Measurements from ENCODE around the gene RALGPS1. TPM values are rescaled to one million over a fixed set of nuclear protein-coding genes. Genes with fewer than 3 reads are reported as not detected.

Gene RALGPS1
- total and polyA plus RNA-seq, 2 experiments from 2014 or later, result 13.1 to 22.1 TPM

DNA sequence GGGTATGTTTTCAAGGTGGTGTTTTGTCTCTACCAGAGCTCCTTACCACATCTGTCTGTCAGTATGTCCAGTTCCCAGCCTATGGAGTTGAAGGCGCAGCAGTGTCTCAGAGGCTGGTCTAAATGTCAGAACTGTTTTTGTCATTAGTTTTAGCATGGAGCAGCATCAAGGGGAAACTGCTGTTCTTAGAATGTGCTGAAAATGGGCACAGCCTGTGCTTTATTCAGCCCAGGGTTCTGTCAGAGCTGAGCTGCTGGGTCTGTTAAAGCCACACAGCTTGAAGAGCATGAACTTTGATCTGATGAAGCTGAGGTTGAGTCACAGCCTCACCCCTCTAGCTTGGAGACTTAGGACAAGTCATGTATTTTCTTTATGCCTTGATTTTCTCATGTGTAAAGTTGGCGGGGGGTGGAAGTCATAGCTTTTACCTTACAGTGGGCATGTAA, 71.9 kb downstream of the RALGPS1 start:
- Histone ChIP-seq H3K9me2 (replicated peaks; ENCODE audit: insufficient read depth) (no peaks in the 10 kb centered on the region), H3K4me3 (no peak overlapping the region), H3K79me2 (no peaks in the 10 kb centered on the region), H3K27me3 (no peaks in the 10 kb centered on the region), H3K4me1 (ENCODE audit: insufficient read depth) (peaks cover 8% of the 10 kb centered on the region), H3K4me2 (no peak overlapping the region), H3K9me3 (ENCODE audit: low read depth) (no peaks in the 10 kb centered on the region), H2AFZ (no peak overlapping the region), H3K27ac (peak overlapping the region; percentile 52), H4K20me1 (ENCODE audit: insufficient read depth, poor library complexity, severe bottlenecking) (no peaks in the 10 kb centered on the region), H3K36me3 (replicated peaks; ENCODE audit: insufficient read depth, low read depth) (no peaks in the 10 kb centered on the region)
- peak; percentile 24 for DNase-seq (ENCODE audit: low spot score)
- WGBS (ENCODE audit: low lambda C conversion rate, missing lambda C conversion rate), result 87% methylated on average over 2 of the region's 2 CpGs
- no peak for TF ChIP-seq EZH2 (IDR thresholded peaks at IDR 0.05; ENCODE audit: borderline replicate concordance)
- TF ChIP-seq, protein P1, sequence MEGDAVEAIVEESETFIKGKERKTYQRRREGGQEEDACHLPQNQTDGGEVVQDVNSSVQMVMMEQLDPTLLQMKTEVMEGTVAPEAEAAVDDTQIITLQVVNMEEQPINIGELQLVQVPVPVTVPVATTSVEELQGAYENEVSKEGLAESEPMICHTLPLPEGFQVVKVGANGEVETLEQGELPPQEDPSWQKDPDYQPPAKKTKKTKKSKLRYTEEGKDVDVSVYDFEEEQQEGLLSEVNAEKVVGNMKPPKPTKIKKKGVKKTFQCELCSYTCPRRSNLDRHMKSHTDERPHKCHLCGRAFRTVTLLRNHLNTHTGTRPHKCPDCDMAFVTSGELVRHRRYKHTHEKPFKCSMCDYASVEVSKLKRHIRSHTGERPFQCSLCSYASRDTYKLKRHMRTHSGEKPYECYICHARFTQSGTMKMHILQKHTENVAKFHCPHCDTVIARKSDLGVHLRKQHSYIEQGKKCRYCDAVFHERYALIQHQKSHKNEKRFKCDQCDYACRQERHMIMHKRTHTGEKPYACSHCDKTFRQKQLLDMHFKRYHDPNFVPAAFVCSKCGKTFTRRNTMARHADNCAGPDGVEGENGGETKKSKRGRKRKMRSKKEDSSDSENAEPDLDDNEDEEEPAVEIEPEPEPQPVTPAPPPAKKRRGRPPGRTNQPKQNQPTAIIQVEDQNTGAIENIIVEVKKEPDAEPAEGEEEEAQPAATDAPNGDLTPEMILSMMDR (IDR thresholded peaks at IDR 0.05; ENCODE audit: poor library complexity), result no peak
- TF ChIP-seq EZH2phosphoT487 (IDR thresholded peaks at IDR 0.05; ENCODE audit: low read depth, severe bottlenecking, unreplicated experiment), result no peak

- TF ChIP-seq EZH2phosphoT487 (IDR thresholded peaks at IDR 0.05; ENCODE audit: low read depth, severe bottlenecking, unreplicated experiment) (no peak), EZH2 (IDR thresholded peaks at IDR 0.05; ENCODE audit: borderline replicate concordance) (no peak)
- TF ChIP-seq, protein P1 (IDR thresholded peaks at IDR 0.05; ENCODE audit: poor library complexity), result no peak
- DNase-seq (ENCODE audit: low spot score), result no peak
Measured at GRCh38 chr9:126988857-126989256, 74.3 kb downstream of the RALGPS1 start.

DNA sequence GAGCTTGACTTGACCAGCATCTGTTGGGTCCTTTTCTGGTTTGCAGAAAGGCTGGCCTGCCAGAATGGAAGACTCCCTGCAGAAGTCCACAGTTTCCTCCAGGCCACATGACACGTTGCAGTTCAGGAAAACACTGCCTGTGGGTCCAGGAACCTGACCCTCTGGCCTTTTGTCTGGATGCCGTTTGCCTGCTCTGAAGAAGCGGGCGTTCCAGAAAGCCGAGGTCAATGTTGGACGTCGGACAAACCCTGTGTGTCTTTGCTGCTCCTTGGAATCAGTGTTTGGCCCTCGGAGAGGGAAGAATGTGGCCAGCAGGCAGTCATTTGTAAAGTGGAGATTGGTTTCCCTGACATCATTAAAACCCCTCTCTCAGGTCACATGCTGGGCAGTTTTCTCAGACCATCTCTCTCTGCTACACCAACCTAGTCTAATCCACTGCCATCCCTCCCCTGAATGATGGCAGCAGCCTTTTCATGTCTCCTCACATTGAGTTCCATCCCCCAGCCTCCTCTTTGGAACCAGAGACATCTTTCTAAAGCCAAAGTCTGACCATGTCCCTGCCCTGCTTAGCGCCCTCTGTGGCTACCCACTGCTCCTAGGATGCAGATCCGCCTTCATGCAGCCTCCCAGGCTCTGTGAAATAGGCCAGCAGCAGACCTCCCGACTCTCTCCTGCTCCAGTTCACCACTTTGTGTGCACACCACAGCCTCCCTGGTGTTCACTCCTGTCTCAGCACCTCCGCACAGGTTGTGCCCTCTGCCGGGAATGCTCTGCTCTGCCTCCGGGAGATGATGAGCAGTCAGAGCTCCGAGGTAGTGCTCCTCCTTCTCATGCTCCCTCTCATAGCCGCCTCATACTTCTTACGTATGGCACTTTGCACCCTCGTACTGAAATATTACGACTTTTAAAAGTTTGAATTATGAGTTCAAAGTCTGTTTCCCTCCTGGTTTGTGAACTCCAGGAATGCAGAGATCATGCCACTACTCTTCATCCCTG, 75.6 kb downstream of the RALGPS1 start:
- no peak for DNase-seq (ENCODE audit: low spot score)
- H3K4me2 ChIP-seq, result no peak overlapping the region
- no peak for TF ChIP-seq EZH2 (IDR thresholded peaks at IDR 0.05; ENCODE audit: borderline replicate concordance)
- TF ChIP-seq, protein P1 (IDR thresholded peaks at IDR 0.05; ENCODE audit: poor library complexity), result no peak
- TF ChIP-seq EZH2phosphoT487 (IDR thresholded peaks at IDR 0.05; ENCODE audit: low read depth, severe bottlenecking, unreplicated experiment), result no peak
- WGBS (ENCODE audit: low lambda C conversion rate, missing lambda C conversion rate), result 75% methylated on average over 19 of the region's 19 CpGs
- no peaks in the 10 kb centered on the region for H3K9me3 ChIP-seq (ENCODE audit: low read depth)
- no peaks in the 10 kb centered on the region for H3K9me2 ChIP-seq (replicated peaks; ENCODE audit: insufficient read depth)
- no peaks in the 10 kb centered on the region for H3K36me3 ChIP-seq (replicated peaks; ENCODE audit: insufficient read depth, low read depth)
- H3K27ac ChIP-seq, result no peak overlapping the region
- no peak overlapping the region for H3K4me3 ChIP-seq
- peaks cover 8% of the 10 kb centered on the region for H3K4me1 ChIP-seq (ENCODE audit: insufficient read depth)
- H2AFZ ChIP-seq, result no peak overlapping the region
- H4K20me1 ChIP-seq (ENCODE audit: insufficient read depth, poor library complexity, severe bottlenecking), result no peaks in the 10 kb centered on the region
- no peaks in the 10 kb centered on the region for H3K27me3 ChIP-seq
- no peaks in the 10 kb centered on the region for H3K79me2 ChIP-seq

More at GRCh38 chr9:126988857-126989256, 74.3 kb downstream of the RALGPS1 start:
- Histone ChIP-seq H3K9me2 (replicated peaks; ENCODE audit: insufficient read depth) (no peaks in the 10 kb centered on the region), H3K36me3 (replicated peaks; ENCODE audit: insufficient read depth, low read depth) (no peaks in the 10 kb centered on the region), H4K20me1 (ENCODE audit: insufficient read depth, poor library complexity, severe bottlenecking) (no peaks in the 10 kb centered on the region), H3K9me3 (ENCODE audit: low read depth) (no peaks in the 10 kb centered on the region), H3K4me2 (no peak overlapping the region), H3K79me2 (no peaks in the 10 kb centered on the region), H3K4me3 (no peak overlapping the region), H3K27me3 (no peaks in the 10 kb centered on the region), H3K27ac (no peak overlapping the region), H3K4me1 (ENCODE audit: insufficient read depth) (peaks cover 8% of the 10 kb centered on the region), H2AFZ (no peak overlapping the region)
- 97% methylated on average over 2 of the region's 2 CpGs for WGBS (ENCODE audit: low lambda C conversion rate, missing lambda C conversion rate)
